ENCODE results near the gene TMEM115.

TMEM115 gene

DNA sequence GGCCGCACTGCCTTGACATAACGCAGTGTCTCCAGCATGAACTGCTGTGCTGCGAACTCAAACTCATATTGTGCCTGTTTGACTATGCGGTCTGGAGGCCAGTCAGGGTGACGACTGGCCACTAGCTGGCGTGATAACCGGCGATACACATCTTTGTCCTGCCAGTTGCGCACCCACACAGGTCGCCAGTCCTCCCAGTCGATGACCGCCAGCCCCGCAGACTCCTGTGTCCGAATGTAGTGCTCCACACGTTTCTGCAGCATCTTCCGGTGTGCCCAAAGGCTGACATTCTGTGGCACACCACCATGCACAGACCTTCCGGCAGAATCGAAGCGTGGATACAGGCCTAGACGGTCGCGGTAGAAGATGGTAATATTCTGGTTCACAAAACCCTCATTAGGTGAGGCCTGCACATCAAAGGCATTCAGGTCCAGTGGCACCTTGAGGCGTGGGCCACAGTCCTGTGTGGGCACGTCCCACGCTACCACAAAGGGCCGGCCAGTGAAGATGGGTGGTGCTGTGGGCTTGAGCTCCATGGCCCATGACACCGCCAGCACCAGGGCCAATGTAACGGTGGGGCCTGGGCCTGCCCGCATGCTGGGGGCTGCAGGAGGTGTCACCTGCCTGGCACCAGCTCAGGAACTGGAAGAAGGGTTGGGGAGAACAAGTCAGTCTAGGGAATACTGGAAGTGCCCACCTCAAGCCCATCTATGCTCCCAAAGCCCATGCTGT lies 39.3 kb downstream of the TMEM115 start:
- TF ChIP-seq, protein P1, sequence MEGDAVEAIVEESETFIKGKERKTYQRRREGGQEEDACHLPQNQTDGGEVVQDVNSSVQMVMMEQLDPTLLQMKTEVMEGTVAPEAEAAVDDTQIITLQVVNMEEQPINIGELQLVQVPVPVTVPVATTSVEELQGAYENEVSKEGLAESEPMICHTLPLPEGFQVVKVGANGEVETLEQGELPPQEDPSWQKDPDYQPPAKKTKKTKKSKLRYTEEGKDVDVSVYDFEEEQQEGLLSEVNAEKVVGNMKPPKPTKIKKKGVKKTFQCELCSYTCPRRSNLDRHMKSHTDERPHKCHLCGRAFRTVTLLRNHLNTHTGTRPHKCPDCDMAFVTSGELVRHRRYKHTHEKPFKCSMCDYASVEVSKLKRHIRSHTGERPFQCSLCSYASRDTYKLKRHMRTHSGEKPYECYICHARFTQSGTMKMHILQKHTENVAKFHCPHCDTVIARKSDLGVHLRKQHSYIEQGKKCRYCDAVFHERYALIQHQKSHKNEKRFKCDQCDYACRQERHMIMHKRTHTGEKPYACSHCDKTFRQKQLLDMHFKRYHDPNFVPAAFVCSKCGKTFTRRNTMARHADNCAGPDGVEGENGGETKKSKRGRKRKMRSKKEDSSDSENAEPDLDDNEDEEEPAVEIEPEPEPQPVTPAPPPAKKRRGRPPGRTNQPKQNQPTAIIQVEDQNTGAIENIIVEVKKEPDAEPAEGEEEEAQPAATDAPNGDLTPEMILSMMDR (IDR thresholded peaks at IDR 0.05) = no peak; the same call in 1 of the 2 replicates
- TF ChIP-seq ZFX (IDR thresholded peaks at IDR 0.05; ENCODE audit: borderline replicate concordance) = no peak
- H3K27ac ChIP-seq = peak overlapping the region; percentile 85

DNA sequence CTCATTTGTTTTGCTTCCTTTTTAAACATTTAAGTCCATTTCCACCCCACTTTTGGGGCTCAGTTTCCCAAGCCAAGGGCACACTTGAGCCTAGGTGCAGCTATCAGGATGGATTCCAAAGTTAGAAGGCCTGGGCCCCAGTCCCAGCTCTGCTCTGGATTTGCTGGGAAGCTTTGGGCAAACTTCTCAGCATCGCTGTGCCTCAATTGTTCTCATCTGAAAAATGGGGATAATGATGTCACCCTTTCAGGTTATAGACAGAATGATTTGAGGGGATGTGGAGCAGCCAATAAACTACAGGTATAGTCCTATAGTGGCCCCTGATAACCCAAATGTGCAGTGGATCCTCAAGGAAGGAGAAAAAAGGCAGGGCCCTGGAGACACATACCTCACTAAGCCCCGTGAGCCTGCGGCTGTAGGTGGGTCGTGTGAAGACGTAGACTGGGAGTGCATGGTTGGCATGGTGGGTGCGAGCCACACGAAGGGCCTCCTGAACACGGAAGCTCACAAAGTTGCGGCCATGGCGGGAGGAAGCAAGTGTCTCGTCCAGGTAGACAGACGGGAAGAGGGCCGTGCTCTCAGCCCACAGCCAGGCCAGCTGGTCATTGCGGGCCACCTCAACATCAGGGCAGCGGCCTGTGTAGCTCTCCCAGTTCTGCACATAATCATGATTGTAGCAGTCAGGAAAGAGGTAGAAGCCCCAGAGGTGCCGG lies 40.0 kb downstream of the TMEM115 start:
- peak overlapping the region; percentile 85; the same call in 1 of the 2 replicates for H3K27ac ChIP-seq
- TF ChIP-seq ZFX (IDR thresholded peaks at IDR 0.05; ENCODE audit: borderline replicate concordance) = no peak
- TF ChIP-seq, protein P1 (IDR thresholded peaks at IDR 0.05) = no peak

DNA sequence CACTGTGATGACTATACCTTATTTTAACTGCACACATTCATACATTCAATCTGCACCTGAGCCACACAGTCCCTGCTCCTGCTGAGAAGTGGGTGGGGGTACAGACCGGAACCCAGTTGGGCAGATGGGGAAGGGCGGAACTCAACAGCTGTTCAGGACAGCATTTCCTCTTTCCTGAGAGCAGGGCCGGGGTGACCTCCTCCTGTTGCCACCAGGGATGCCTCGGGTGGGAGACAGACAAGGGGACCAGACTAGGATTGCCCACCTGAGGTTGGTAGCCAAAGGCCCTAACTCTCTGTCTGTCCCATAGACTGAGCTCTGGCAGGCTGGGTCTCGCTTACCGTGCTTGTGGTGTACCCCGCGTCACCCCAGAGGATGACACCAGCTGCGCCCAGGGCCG lies 40.7 kb downstream of the TMEM115 start:
- no peak for TF ChIP-seq ZFX (IDR thresholded peaks at IDR 0.05; ENCODE audit: borderline replicate concordance)
- TF ChIP-seq, protein P1 (IDR thresholded peaks at IDR 0.05) = no peak
- no peak overlapping the region for H3K27ac ChIP-seq

DNA sequence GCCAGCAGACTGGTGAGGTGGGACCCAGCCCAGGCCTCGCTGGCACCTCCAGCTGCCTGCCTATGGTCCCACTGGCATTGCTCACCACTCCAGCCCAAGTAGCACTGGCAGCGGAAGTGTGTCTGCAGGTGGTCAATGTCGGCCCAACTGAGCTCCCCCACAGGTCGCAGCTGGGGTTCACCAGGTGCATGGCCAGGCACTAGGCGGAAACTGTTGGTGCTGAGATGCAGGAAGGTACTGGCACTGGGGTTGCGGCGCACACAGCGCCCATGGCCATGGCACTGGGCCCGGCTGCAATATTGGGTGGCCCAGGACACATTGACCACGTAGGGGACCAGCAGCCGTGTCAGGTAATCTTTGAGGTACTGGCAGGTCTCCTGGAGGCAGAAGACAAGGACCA lies 41.2 kb downstream of the TMEM115 start:
- H3K27ac ChIP-seq = no peak overlapping the region

DNA sequence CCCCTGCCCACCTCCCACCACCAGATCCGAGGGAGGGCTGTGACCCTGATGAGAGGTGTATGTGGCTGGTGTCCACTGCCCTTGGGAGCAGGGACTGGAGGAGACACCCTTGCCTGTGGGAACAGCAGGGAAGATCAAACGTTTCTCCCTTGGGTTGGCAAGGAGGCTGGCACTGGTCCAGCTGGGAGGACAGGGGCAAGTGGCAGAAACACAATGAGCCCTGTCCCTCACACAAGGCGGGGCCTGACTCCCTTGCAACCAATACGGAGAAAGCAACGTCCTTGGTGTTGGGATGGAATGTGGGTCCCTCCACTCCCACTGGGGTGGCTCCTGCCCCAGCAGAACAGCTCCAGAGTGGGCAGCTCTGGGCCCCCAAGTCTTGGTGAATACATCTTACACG lies 42.0 kb downstream of the TMEM115 start:
- TF ChIP-seq, protein P1 (IDR thresholded peaks at IDR 0.05) = no peak
- TF ChIP-seq ZFX (IDR thresholded peaks at IDR 0.05; ENCODE audit: borderline replicate concordance) = no peak
- H3K27ac ChIP-seq = no peak overlapping the region

More for the DNA sequence above, 41.2 kb downstream of the TMEM115 start:
- no peak for TF ChIP-seq ZFX (IDR thresholded peaks at IDR 0.05; ENCODE audit: borderline replicate concordance)
- TF ChIP-seq, protein P1 (IDR thresholded peaks at IDR 0.05) = no peak

DNA sequence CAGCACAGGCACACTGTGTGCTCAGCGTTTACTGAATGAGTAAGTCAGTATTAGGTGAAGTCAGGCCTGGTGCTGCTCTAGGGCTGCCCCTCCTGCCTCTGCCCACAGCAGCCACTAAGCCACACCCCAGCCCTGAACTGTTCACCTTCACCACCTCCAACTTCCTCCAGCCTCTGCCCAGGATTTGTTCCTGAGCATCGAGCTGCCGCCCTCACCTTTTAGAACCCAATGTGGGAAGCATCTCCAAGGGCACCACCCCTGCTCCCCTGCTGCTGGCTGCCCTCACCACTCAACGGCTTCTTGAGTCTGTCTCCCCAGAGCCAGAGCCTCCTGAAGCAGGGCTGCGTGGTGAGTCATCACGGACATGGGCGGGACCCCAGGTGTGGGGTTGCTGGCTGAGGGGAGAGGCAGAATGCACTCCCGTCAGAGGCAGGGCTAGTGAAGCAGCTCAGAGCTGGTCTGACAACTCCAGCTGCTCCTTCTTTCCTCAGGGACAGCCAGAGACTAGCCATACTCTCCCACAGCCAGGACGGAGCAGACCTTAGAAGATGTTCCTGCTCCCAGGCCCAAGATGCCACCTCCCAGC lies 42.6 kb downstream of the TMEM115 start:
- TF ChIP-seq, protein P1 (IDR thresholded peaks at IDR 0.05) = no peak
- no peak for TF ChIP-seq ZFX (IDR thresholded peaks at IDR 0.05; ENCODE audit: borderline replicate concordance)
- H3K27ac ChIP-seq = no peak overlapping the region

Measured in 22Rv1 (cell line).